ENCODE measurements around the gene KIF16B. TPM values are rescaled to one million over a fixed set of nuclear protein-coding genes. Genes with fewer than 3 reads are reported as not detected.

The KIF16B gene
- total RNA-seq, 2 experiments from 2014 or later = 3.5 to 4.2 TPM

DNA sequence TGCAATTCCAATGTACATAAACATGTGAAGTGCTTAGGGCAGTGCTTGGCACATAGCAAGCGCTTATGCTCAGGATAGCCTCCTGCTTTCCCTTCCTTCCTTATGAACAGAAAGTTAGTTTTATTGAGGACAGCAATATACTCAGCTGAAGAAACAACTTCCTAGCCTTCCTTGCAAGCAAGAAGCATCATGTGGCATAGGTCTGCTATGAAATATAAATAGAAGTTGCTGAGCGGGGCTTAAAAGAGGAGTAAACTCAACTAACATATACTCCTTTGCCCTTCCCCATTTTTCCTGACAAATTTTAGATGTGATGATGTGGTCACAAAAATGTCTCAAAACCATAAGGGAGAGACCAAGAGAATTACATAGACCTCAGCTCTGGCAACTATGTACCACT is 98.9 kb downstream of the KIF16B start:
- POLR2A ChIA-PET = interaction anchor here (0.5 kb wide), 1 partner anchor 49 kb away, joined by 3 read pairs; no protein-coding TSS in a partner anchor
- DNase-seq (no peak), ATAC-seq (no peak)
- H3K4me1 Mint-ChIP-seq (ENCODE audit: low read depth) = no peaks in the 10 kb centered on the region
- CTCF ChIA-PET = interaction anchor here (1.2 to 1.4 kb wide), 2 partner anchors 15 to 466 kb away, joined by 3 to 4 read pairs; no protein-coding TSS in a partner anchor
- intact Hi-C loops (cut with micrococcal nuclease) = no loop called here
- H3K27ac Mint-ChIP-seq = no peak overlapping the region
- no peaks in the 10 kb centered on the region for H3K27me3 Mint-ChIP-seq
- no peak for TF ChIP-seq CTCF (IDR thresholded peaks at IDR 0.05)
- H3K4me3 Mint-ChIP-seq = no peak overlapping the region
- H3K36me3 Mint-ChIP-seq (ENCODE audit: low read depth) = peaks cover 3% of the 10 kb centered on the region
- H3K9me3 Mint-ChIP-seq = no peaks in the 10 kb centered on the region

DNA sequence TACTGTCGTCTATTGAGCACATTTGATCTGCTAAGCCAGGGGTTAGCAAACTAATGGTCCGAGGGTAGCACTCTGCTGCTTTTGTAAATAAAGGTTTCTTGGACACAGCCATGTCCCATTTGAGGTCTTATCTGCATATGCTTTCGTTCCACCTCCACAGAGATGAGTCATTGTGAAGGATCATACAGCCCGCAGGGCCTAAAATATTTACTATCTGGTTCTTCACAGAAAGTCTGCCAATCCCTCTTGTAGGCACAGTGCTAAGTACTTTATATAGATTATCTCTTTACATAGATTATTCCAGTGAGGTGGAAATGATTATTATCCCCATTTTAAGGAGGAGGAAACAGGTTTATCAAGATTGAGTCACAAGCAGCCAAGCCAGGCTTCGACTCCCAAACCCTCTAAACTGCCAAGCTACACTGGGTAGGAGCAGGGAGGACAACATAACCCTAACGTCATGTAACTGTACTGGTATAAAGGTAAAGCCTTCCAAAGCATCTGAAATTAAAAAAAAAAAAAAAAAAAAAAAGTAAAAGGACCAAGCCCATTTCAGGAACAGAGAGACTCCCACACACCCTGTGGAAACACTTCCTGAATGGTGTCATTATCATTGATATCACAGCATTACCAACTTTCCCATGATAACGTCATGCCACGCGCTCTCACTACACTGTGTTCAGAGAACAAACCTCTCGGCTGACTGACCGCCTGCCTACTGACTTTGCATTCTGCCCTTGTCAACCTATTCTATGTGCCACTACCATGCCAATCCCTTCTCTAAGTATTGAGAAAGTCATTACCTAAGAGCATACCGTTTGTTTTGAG is 101.0 kb downstream of the KIF16B start:
- intact Hi-C loops (cut with micrococcal nuclease) = no loop called here
- H3K9me3 Mint-ChIP-seq = no peaks in the 10 kb centered on the region

DNA sequence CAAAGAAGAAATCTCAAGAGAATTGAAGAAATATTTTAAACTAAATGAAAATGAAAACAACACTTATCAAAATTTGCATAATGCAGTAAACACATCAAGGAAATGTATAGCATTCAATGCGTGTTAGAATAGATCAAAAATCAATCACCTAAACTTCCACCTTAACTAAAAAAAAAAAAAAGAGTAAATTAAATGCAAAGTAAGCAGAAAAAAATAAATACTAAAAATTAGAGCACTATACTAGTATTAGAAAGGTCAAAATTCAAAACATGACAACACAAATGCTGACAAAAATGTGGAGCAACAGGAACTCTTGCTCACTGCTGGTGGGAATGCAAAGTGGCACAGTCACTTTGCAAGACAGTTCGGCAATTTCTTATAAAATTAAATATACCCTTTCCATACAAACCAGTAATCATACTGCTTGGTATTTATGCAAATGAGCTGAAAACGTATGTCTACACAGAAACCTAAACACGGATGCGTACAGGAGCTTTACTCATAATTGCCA is 103.8 kb downstream of the KIF16B start:
- no peak overlapping the region for H3K27ac Mint-ChIP-seq
- ATAC-seq = no peak
- no peak for DNase-seq
- no peaks in the 10 kb centered on the region for H3K4me1 Mint-ChIP-seq (ENCODE audit: low read depth)
- ChIA-PET POLR2A (no interaction called here), CTCF (no interaction called here)
- TF ChIP-seq CTCF (IDR thresholded peaks at IDR 0.05) = no peak
- H3K9me3 Mint-ChIP-seq = no peaks in the 10 kb centered on the region
- no peak overlapping the region for H3K4me3 Mint-ChIP-seq
- H3K36me3 Mint-ChIP-seq (ENCODE audit: low read depth) = peaks cover 1% of the 10 kb centered on the region
- H3K27me3 Mint-ChIP-seq = no peaks in the 10 kb centered on the region
- intact Hi-C loops (cut with micrococcal nuclease) = no loop called here

More for the DNA sequence above, 101.0 kb downstream of the KIF16B start:
- H3K4me1 Mint-ChIP-seq (ENCODE audit: low read depth) = no peaks in the 10 kb centered on the region
- ChIA-PET CTCF (no interaction called here), POLR2A (no interaction called here)
- H3K36me3 Mint-ChIP-seq (ENCODE audit: low read depth) = peaks cover 1% of the 10 kb centered on the region
- DNase-seq = no peak
- no peak for ATAC-seq
- H3K4me3 Mint-ChIP-seq = no peak overlapping the region
- TF ChIP-seq CTCF (IDR thresholded peaks at IDR 0.05) = no peak
- H3K27me3 Mint-ChIP-seq = no peaks in the 10 kb centered on the region
- no peak overlapping the region for H3K27ac Mint-ChIP-seq

GRCh38 chr20:16462711-16463110 is 110.5 kb downstream of the KIF16B start:
- H3K36me3 Mint-ChIP-seq (ENCODE audit: low read depth) = no peaks in the 10 kb centered on the region
- CTCF ChIA-PET = no interaction called here
- H3K9me3 Mint-ChIP-seq = no peaks in the 10 kb centered on the region
- DNase-seq = no peak
- POLR2A ChIA-PET = no interaction called here
- no peak for ATAC-seq
- no peak overlapping the region for H3K4me3 Mint-ChIP-seq
- no peaks in the 10 kb centered on the region for H3K4me1 Mint-ChIP-seq (ENCODE audit: low read depth)
- no peak for TF ChIP-seq CTCF (IDR thresholded peaks at IDR 0.05)
- H3K27me3 Mint-ChIP-seq = no peaks in the 10 kb centered on the region
- no peak overlapping the region for H3K27ac Mint-ChIP-seq
- intact Hi-C loops (cut with micrococcal nuclease) = no loop called here

DNA sequence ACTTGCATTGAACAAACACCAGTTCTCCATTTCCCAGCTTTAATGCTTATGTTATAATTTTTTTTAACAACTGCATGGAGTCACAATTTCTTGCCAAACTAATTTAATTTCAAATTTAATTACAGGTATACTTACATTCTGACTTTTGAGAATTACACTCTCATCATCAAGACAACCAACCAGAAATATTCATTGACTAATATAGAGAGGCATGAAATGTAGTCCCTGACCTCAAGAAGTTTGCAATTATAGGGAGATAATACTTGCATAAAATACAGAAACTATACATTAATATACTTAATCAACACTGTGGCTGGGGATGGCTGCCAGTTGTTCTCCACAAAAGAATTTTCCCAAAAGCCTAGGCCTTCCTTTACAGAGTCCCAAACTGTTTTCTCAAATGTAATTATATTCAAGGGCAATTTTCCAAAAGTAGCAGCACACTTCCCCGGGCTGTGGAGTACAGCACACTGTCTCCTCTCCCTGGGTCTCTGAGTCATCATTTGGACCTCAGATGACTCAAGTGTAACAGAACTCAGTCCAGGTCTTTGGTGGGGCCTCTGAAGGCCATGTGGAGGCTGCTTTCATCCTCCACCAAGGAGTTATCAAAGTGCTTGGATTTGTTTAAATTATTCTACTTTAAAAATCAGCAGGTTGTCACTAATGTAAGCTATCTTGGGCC is 114.1 kb downstream of the KIF16B start:
- ChIA-PET CTCF (interaction anchor here (1.4 kb wide), 1 partner anchor 16 kb away, joined by 4 read pairs; no protein-coding TSS in a partner anchor), POLR2A (no interaction called here)
- no peak for ATAC-seq

More for the DNA sequence above, 114.1 kb downstream of the KIF16B start:
- no peak overlapping the region for H3K4me3 Mint-ChIP-seq
- no peaks in the 10 kb centered on the region for H3K36me3 Mint-ChIP-seq (ENCODE audit: low read depth)
- no peak for TF ChIP-seq CTCF (IDR thresholded peaks at IDR 0.05)
- intact Hi-C loops (cut with micrococcal nuclease) = no loop called here
- H3K9me3 Mint-ChIP-seq = no peaks in the 10 kb centered on the region
- H3K27me3 Mint-ChIP-seq = no peaks in the 10 kb centered on the region
- no peak for DNase-seq
- no peak overlapping the region for H3K27ac Mint-ChIP-seq
- H3K4me1 Mint-ChIP-seq (ENCODE audit: low read depth) = no peaks in the 10 kb centered on the region
